Measurements from ENCODE around the gene ELMO2.

- TF ChIP-seq CTCF (IDR thresholded peaks at IDR 0.05) (no peak), POLR2A (IDR thresholded peaks at IDR 0.05) (no peak)
Observed at GRCh38 chr20:46350986-46351267, 55.5 kb downstream of the ELMO2 start.
